Measurements from ENCODE around the gene STMND1. TPM values are rescaled to one million over a fixed set of nuclear protein-coding genes. Genes with fewer than 3 reads are reported as not detected.

The STMND1 gene
- total RNA-seq, 1 experiment from 2014 or later, result not detected

- TF ChIP-seq CTCF (conservative IDR thresholded peaks at IDR 0.05), result no peak
- H3K9ac ChIP-seq (ENCODE audit: extremely low read depth, insufficient read length, low read length), result no peak overlapping the region
- no peaks in the 10 kb centered on the region for H4K20me1 ChIP-seq (ENCODE audit: control insufficient read depth, insufficient read depth, insufficient read length)
- Mint-ChIP-seq H3K4me3 (no peak overlapping the region), H3K9me3 (no peaks in the 10 kb centered on the region; a peak in 1 of 5 replicates), H3K4me1 (peaks cover 12 to 21% of the 10 kb centered on the region in 2 experiments), H3K27ac (no peak overlapping the region), H3K27me3 (ENCODE audit: low read depth) (peaks cover 58% of the 10 kb centered on the region), H3K36me3 (ENCODE audit: insufficient read depth in 1 of 3, low read depth in 3 of 3) (no peaks in the 10 kb centered on the region)
- H3K79me1 ChIP-seq (ENCODE audit: insufficient read depth, low read depth, low read length, poor library complexity, severe bottlenecking), result no peaks in the 10 kb centered on the region
- H3K79me2 ChIP-seq (ENCODE audit: insufficient read depth, low read length), result no peaks in the 10 kb centered on the region
- no peaks in the 10 kb centered on the region for H3K9me3 ChIP-seq (ENCODE audit: control insufficient read depth, low read depth, low read length)
- WGBS (ENCODE audit: extremely low coverage, insufficient read length, low lambda C conversion rate), result no CpG with 5 or more reads among the region's 5 CpGs
- H3K14ac ChIP-seq (ENCODE audit: insufficient read depth, low read length), result no peak overlapping the region
- no peak overlapping the region for H3K18ac ChIP-seq (ENCODE audit: insufficient read length, low read depth, low read length)
- peaks cover 15% of the 10 kb centered on the region; the same call in 1 of the 2 replicates for H3K27me3 ChIP-seq (ENCODE audit: insufficient read depth, low read length)
- no peak overlapping the region for H3K4ac ChIP-seq (ENCODE audit: low read depth, low read length)
- H3K56ac ChIP-seq (ENCODE audit: insufficient read length, low read depth, low read length), result no peak overlapping the region
- H2BK20ac ChIP-seq (ENCODE audit: low read depth, low read length, poor library complexity, severe bottlenecking), result no peak overlapping the region
- no peak overlapping the region for H2BK5ac ChIP-seq (ENCODE audit: insufficient read length, low read length)
- H3K23me2 ChIP-seq (ENCODE audit: insufficient read length, low read depth, low read length, poor library complexity, severe bottlenecking), result peaks cover 7% of the 10 kb centered on the region
- H3T11ph ChIP-seq (ENCODE audit: low read length), result no peak overlapping the region
- no peaks in the 10 kb centered on the region; the same call in 1 of the 2 replicates for H3K4me1 ChIP-seq (ENCODE audit: insufficient read depth, low read length)
- no peak overlapping the region for H3K27ac ChIP-seq (ENCODE audit: insufficient read length, low read depth, low read length)
- H2AK5ac ChIP-seq (ENCODE audit: insufficient read length, low read length), result no peak overlapping the region
- DNase-seq, result no peak
- H2BK12ac ChIP-seq (ENCODE audit: insufficient read length, low read depth, low read length), result no peak overlapping the region
- H2BK120ac ChIP-seq (ENCODE audit: low read depth, low read length, poor library complexity, severe bottlenecking), result no peak overlapping the region
- H3K23ac ChIP-seq (ENCODE audit: insufficient read length, low read depth, low read length), result no peak overlapping the region
- H4K5ac ChIP-seq (ENCODE audit: insufficient read length, low read depth, low read length), result no peak overlapping the region
- no peak overlapping the region for H4K8ac ChIP-seq (replicated peaks; ENCODE audit: insufficient read length, low read depth, low read length)
- no peak overlapping the region for H3K4me2 ChIP-seq (ENCODE audit: insufficient read depth, insufficient read length, low read length)
- H2BK15ac ChIP-seq (ENCODE audit: low read depth, low read length), result no peak overlapping the region
- no peak overlapping the region for H2AFZ ChIP-seq (ENCODE audit: low read length)
- H4K91ac ChIP-seq (ENCODE audit: insufficient read length, low read depth, low read length), result no peak overlapping the region
These were observed 2.3 kb upstream of the STMND1 start for GRCh38 chr6:17099401-17100059.
